Umbilical cord (tissue), 1 donor: ENCODE results near the gene PLEKHJ1. TPM values are rescaled to one million over a fixed set of nuclear protein-coding genes. Genes with fewer than 3 reads are reported as not detected.

Experiments
- total RNA-seq: library from RNA; depleted of rRNA; stranded (reverse); fragments of >200 nt; gene quantifications from one replicate; pipeline ENCODE4 v1.2.3, GENCODE V29; 2014; ENCODE audit warnings: low replicate concordance; ENCODE audit not compliant: insufficient read depth

Gene PLEKHJ1
- total RNA-seq, 1 donor from 2014 or later = 29.4 TPM

Other genes with a start within 250 kb of the PLEKHJ1 start
- gene BTBD2, start 220.6 kb downstream of the PLEKHJ1 start, total RNA-seq = 31.8 TPM
- gene MKNK2, start 185.1 kb downstream of the PLEKHJ1 start, total RNA-seq = 17.8 TPM
- gene MOB3A, start 140.0 kb downstream of the PLEKHJ1 start, total RNA-seq = 7.7 TPM
- gene IZUMO4, start 139.4 kb downstream of the PLEKHJ1 start, total RNA-seq = 1.2 TPM
- gene AP3D1, start 84.8 kb downstream of the PLEKHJ1 start, total RNA-seq = 46.0 TPM
- gene DOT1L, start 72.4 kb downstream of the PLEKHJ1 start, total RNA-seq = 6.0 TPM
- 39.7 TPM for gene SF3A2, start 495 bp upstream of the PLEKHJ1 start, total RNA-seq
- gene AMH, start 13.0 kb upstream of the PLEKHJ1 start, total RNA-seq = 3.1 TPM
- not detected for gene JSRP1, start 20.1 kb upstream of the PLEKHJ1 start, total RNA-seq
- 0.24 TPM for gene PEAK3, start 45.8 kb upstream of the PLEKHJ1 start, total RNA-seq
- not detected for gene LINGO3, start 71.8 kb upstream of the PLEKHJ1 start, total RNA-seq
- 76.6 TPM for gene LSM7, start 92.3 kb upstream of the PLEKHJ1 start, total RNA-seq
- 20.5 TPM for gene SPPL2B, start 92.4 kb upstream of the PLEKHJ1 start, total RNA-seq
- not detected for gene TMPRSS9, start 123.9 kb upstream of the PLEKHJ1 start, total RNA-seq
- 19.7 TPM for gene TIMM13, start 191.3 kb upstream of the PLEKHJ1 start, total RNA-seq
- 17.8 TPM for gene LMNB2, start 220.6 kb upstream of the PLEKHJ1 start, total RNA-seq
- gene GADD45B, start 239.8 kb upstream of the PLEKHJ1 start, total RNA-seq = 58.7 TPM